GM12878 (cell line): Measurements from ENCODE around the gene MTMR4. TPM values are rescaled to one million over a fixed set of nuclear protein-coding genes. Genes with fewer than 3 reads are reported as not detected.

Source experiments
- CBFB ChIP-seq: IDR thresholded peaks from 2 replicates; pipeline ENCODE4 v1.6.1; 2016; ENCODE audit warnings: antibody characterized with exemption, low read depth
- CREM ChIP-seq: IDR thresholded peaks from 2 replicates; pipeline ENCODE4 v1.6.1; 2014; ENCODE audit warnings: antibody characterized with exemption, low read depth
- E2F8 ChIP-seq: fragments of 450-650 bp; IDR thresholded peaks from 2 replicates; pipeline ENCODE4 v1.6.1; 2018; ENCODE audit warnings: mild to moderate bottlenecking, low read depth, moderate library complexity; ENCODE audit not compliant: partially characterized antibody
- E4F1 ChIP-seq: fragments of 450-650 bp; IDR thresholded peaks from 2 replicates; pipeline ENCODE4 v1.6.1; 2018; ENCODE audit warnings: borderline replicate concordance, mild to moderate bottlenecking; ENCODE audit not compliant: partially characterized antibody
- EP300 ChIP-seq, 2 experiments: fragments of 150-350 bp in 1 of 2; IDR thresholded peaks; 2 replicates each; pipeline ENCODE4 v1.6.1; 2011 to 2012; ENCODE audit warnings: low read depth in 2 of 2, low read length in 2 of 2, borderline replicate concordance in 1 of 2, improper control_type of control experiment in 1 of 2, inconsistent platforms in 1 of 2; ENCODE audit not compliant: control insufficient read depth in 1 of 2
- HDAC6 ChIP-seq: fragments of 200-600 bp; sonication (generic); IDR thresholded peaks from one replicate; pipeline ENCODE4 v1.8.0; 2017; ENCODE audit warnings: antibody characterized with exemption; ENCODE audit not compliant: unreplicated experiment
- HSF1 ChIP-seq: fragments of 150-350 bp; IDR thresholded peaks from 2 replicates; pipeline ENCODE4 v1.6.1; 2014; ENCODE audit warnings: mild to moderate bottlenecking, low read depth, low read length
- KAT2A ChIP-seq: conservative IDR thresholded peaks from 2 replicates; pipeline ENCODE4 v1.6.1; 2011; ENCODE audit warnings: low read depth, low read length; ENCODE audit not compliant: control insufficient read depth
- MXI1 ChIP-seq: fragments of 150-350 bp; IDR thresholded peaks from 2 replicates; pipeline ENCODE4 v1.6.1; 2011; ENCODE audit warnings: low read depth, mild to moderate bottlenecking, inconsistent platforms, low read length, improper control_type of control experiment
- NR2F1 ChIP-seq: fragments of 450-650 bp; conservative IDR thresholded peaks from 2 replicates; pipeline ENCODE4 v1.6.1; 2017; ENCODE audit warnings: mild to moderate bottlenecking
- RCOR1 ChIP-seq: conservative IDR thresholded peaks from 2 replicates; pipeline ENCODE4 v1.6.1; 2012; ENCODE audit warnings: low read depth, low read length, improper control_type of control experiment
- RELA ChIP-seq: fragments of 450-650 bp; IDR thresholded peaks from 2 replicates; pipeline ENCODE4 v1.8.0; 2014; ENCODE audit warnings: borderline replicate concordance; ENCODE audit not compliant: partially characterized antibody
- REST ChIP-seq: IDR thresholded peaks from 2 replicates; pipeline ENCODE4 v1.6.1; 2012; ENCODE audit warnings: mild to moderate bottlenecking, low read depth, low read length
- SMARCA5 ChIP-seq: fragments of 450-650 bp; IDR thresholded peaks from 2 replicates; pipeline ENCODE4 v1.6.1; 2017; ENCODE audit warnings: mild to moderate bottlenecking
- SP1 ChIP-seq: IDR thresholded peaks from one replicate; pipeline ENCODE4 v1.6.1; 2011; ENCODE audit warnings: low read depth, low read length
- TAF1 ChIP-seq: IDR thresholded peaks from 2 replicates; pipeline ENCODE4 v1.6.1; 2011; ENCODE audit warnings: mild to moderate bottlenecking, low read depth, low read length, borderline replicate concordance
- polyA plus RNA-seq, 11 experiments: library from polyadenylated mRNA; depleted of rRNA in 4 of 11; unstranded in 6 of 11; stranded (reverse) in 5 of 11; fragments of >200 nt; fragmentation: Nextera tagmentation in 4 of 11; fragmentation: Illumina TruSeq in 1 of 11; extraction: Ambion mirVana in 4 of 11; extraction: Trizol in 1 of 11; gene quantifications; 1 replicate in 1 of 11; 2 replicates in 10 of 11; pipeline versions ENCODE4 v1.2.1 to v1.2.3, GENCODE V29; 2011 to 2016; ENCODE audit warnings: inconsistent platforms in 2 of 11, missing spikeins in 2 of 11, low read depth in 1 of 11
- total RNA-seq, 4 experiments: library from RNA; depleted of rRNA in 3 of 4; stranded (reverse); fragments of >200 nt in 3 of 4; fragmentation: Illumina TruSeq in 1 of 4; extraction: Trizol in 1 of 4; gene quantifications; 2 replicates each; pipeline versions ENCODE4 v1.2.1 to v1.2.3, GENCODE V29; 2013 to 2021

The MTMR4 gene
- total and polyA plus RNA-seq, 10 of the 15 experiments (the other 5 are each of a cell fraction or from before 2014, with no cell fraction given) = 12.8 to 127 (median 53.2) TPM

GRCh38 chr17:58517928-58518609 is 3.6 kb upstream of the MTMR4 start (continued):
- TF ChIP-seq CBFB (peak; percentile 69), SP1 (peak; percentile 95), E2F8 (peak; percentile 55), HSF1 (no peak), NR2F1 (no peak), KAT2A (no peak), TAF1 (peak; percentile 62; the same call in 1 of the 2 replicates), RCOR1 (peak; percentile 11; the same call in 1 of the 2 replicates), CREM (peak; percentile 91), SMARCA5 (no peak), MXI1 (peak; percentile 30; the same call in 1 of the 2 replicates), HDAC6 (no peak), E4F1 (peak; percentile 6), REST (no peak), EP300 (IDR thresholded peaks at IDR 0.05; ENCODE audit: borderline replicate concordance in 1 of 2, control insufficient read depth in 1 of 2, low read depth in 2 of 2, low read length in 2 of 2) (peak in 1 of 2 experiments; percentile 44; a peak in 1 of 4 replicates), RELA (no peak)
